ENCODE data around the gene FBXW9. TPM values are rescaled to one million over a fixed set of nuclear protein-coding genes. Genes with fewer than 3 reads are reported as not detected.
A peak's percentile ranks its signal among the peaks of the same experiment; 100 is the strongest.

Gene FBXW9
- total RNA-seq = 1 to 10 TPM; 1.6 to 4.9 (median 2.6) TPM
- long read RNA-seq, partial matches to known transcripts = 0 of 2 reads
- long read RNA-seq, other reads (novel, unspliced or antisense) = 1 of 2 reads

DNA sequence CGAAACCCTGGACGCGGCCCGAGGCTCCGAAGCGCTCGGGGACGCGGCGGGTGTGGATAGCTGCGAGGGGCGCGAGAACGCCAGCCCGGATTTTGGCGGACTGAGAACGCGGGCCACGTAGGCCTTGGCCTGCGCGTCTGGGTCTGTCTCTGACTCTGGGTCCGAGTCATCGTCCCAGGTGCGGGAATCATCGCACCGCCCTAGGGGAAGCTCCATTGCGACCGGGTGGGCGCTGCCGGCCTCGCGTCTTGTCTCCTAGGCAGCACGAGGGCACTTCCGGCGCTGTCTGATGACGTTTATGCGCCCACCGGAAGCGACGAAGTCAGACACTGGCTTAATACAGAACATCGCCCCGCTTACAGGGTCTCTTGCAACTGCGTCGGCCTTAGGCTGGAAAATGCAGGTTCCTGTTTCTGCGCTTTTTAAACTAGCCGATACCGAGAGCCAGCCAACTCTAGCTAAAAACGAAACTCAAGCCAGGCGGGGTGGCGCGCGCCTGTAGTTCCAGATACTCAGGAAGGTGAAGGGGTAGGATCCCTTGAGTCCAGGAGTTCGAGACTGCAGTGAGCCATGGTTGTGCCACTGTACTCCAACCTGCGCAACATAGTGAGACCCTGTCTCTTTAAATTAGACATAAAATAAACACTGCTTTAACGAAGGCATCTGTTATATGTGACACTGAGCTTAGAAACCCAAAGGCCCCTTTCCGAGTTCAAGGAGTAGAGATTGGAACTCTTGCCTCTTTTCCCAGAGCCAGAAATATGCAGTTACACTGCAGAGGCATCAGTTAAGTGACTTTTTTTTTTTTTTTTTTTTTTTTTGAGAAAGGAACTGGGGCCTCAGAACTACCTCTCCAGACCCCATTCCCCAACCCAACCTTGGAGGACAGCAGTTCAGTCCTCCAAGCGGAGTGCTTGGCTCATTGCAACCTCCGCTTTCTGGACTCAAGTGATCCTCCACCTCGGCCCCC is at the start of gene FBXW9:
TSS of gene FBXW9 (minus strand) at position 266 of the 970 bp plus-strand sequence. CDS start at position 216, 50 bp downstream.
- ATAC-seq (peak; percentile 81 to 95 (median 90)), DNase-seq (peak; percentile 92 to 96 (median 94))
- intact Hi-C loops (cut with DNase I) = no loop called here
- H3K27me3 ChIP-seq = no peaks in the 10 kb centered on the region
- peaks cover 0 to 11% (median 4%) of the 10 kb centered on the region in 4 donors for H3K4me1 ChIP-seq
- TF ChIP-seq, protein P1, sequence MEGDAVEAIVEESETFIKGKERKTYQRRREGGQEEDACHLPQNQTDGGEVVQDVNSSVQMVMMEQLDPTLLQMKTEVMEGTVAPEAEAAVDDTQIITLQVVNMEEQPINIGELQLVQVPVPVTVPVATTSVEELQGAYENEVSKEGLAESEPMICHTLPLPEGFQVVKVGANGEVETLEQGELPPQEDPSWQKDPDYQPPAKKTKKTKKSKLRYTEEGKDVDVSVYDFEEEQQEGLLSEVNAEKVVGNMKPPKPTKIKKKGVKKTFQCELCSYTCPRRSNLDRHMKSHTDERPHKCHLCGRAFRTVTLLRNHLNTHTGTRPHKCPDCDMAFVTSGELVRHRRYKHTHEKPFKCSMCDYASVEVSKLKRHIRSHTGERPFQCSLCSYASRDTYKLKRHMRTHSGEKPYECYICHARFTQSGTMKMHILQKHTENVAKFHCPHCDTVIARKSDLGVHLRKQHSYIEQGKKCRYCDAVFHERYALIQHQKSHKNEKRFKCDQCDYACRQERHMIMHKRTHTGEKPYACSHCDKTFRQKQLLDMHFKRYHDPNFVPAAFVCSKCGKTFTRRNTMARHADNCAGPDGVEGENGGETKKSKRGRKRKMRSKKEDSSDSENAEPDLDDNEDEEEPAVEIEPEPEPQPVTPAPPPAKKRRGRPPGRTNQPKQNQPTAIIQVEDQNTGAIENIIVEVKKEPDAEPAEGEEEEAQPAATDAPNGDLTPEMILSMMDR (IDR thresholded peaks at IDR 0.05) = no peak
- TF ChIP-seq POLR2A (IDR thresholded peaks at IDR 0.05) = peak; percentile 68
- no peaks in the 10 kb centered on the region for H3K9me3 ChIP-seq
- H3K27ac ChIP-seq = peak within 1 kb of the TSS; percentile 62 to 69 (median 68)
- peak within 1 kb of the TSS; percentile 92 to 96 (median 96) for H3K4me3 ChIP-seq
- WGBS (ENCODE audit: insufficient coverage, low coverage, low lambda C conversion rate, missing lambda C conversion rate) = 20% methylated on average over 15 of the region's 59 CpGs
- H3K36me3 ChIP-seq = peaks cover 0 to 12% (median 5%) of the 10 kb centered on the region in 4 donors

DNA sequence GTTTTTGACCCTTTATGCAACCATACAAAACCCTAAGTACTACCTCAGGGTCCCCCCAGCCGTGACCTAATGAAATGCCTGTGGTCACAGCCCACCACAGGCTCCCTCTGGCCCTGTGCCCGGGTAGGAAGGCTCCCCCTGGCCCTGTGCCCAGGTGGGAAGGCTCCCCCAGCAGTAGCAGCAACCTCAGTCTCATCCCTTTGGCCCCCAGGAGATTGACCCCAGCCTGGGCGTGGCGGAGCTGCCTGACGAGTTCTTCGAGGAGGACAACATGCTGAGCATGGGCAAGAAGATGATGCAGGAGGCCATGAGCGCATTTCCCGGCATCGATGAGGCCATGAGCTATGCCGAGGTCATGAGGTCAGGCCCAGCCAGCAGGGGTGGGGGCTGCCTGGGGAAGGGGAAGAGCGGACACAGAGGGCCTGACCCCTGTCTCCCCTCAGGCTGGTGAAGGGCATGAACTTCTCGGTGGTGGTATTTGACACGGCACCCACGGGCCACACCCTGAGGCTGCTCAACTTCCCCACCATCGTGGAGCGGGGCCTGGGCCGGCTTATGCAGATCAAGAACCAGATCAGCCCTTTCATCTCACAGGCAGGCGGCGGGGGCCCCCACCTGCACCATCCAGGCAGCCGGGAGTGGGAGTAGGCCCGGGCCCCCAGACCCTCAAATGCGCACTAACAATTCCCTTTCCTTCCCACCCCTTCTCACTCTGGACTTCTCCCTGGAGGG is 48.9 kb upstream of the FBXW9 start:
- no peak for TF ChIP-seq POLR2A (IDR thresholded peaks at IDR 0.05)
- TF ChIP-seq, protein P1 (IDR thresholded peaks at IDR 0.05) = no peak
- H3K4me1 ChIP-seq = no peaks in the 10 kb centered on the region
- intact Hi-C loops (cut with DNase I) = no loop called here
- 71% methylated on average over 4 of the region's 22 CpGs for WGBS (ENCODE audit: insufficient coverage, low coverage, low lambda C conversion rate, missing lambda C conversion rate)
- no peaks in the 10 kb centered on the region for H3K9me3 ChIP-seq
- ATAC-seq (peak in 1 of 4 donors; percentile 30), DNase-seq (no peak)
- peaks cover 0 to 10% (median 0%) of the 10 kb centered on the region in 4 donors for H3K36me3 ChIP-seq
- H3K27me3 ChIP-seq = no peaks in the 10 kb centered on the region
- H3K27ac ChIP-seq = no peak overlapping the region
- H3K4me3 ChIP-seq = no peak overlapping the region

DNA sequence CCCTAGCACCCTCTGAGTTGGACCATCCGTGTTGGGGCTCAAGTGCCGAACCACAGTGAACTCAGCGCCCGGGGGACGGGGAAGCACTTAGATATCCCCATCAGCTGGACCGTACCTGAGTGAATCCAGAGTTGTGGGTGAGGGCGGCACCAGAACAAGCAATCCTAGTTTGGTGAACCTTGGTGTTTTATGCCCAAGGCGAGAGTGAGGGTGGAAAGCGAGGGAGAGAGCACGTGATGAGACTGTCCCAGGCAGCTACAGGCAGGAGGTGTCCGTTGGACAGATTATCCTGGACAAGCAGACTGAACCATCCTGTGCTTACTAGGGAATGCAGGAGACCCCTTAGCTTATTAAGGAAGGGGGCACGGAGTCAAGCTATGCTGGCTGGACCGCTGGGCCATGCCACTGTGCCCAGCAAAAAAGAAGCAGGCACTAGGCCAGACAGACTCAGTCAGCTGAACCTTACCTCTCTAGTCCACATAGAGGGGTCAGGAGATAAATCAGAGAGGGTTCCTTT is 41.5 kb upstream of the FBXW9 start:
- WGBS (ENCODE audit: insufficient coverage, low coverage, low lambda C conversion rate, missing lambda C conversion rate) = 5% methylated on average over 9 of the region's 13 CpGs
- Histone ChIP-seq H3K27me3 (no peaks in the 10 kb centered on the region), H3K9me3 (no peaks in the 10 kb centered on the region), H3K4me1 (peaks cover 0 to 21% (median 1%) of the 10 kb centered on the region in 4 donors), H3K36me3 (peaks cover 0 to 18% (median 0%) of the 10 kb centered on the region in 4 donors), H3K27ac (peak overlapping the region in 2 of 3 donors; percentile 85 to 88), H3K4me3 (peak overlapping the region; percentile 69 to 84 (median 81))
- ATAC-seq (no peak), DNase-seq (no peak)
- TF ChIP-seq, protein P1 (IDR thresholded peaks at IDR 0.05) = no peak
- TF ChIP-seq POLR2A (IDR thresholded peaks at IDR 0.05) = no peak
- intact Hi-C loops (cut with DNase I) = no loop called here
